Kidney tubule cell (primary cell): ENCODE data around the gene BASP1.

Experiments used
- DNase-seq: peaks from one replicate; pipeline ENCODE4 v3.0.0-alpha.2; 2018; ENCODE audit warnings: low spot score

Gene BASP1, protein sequence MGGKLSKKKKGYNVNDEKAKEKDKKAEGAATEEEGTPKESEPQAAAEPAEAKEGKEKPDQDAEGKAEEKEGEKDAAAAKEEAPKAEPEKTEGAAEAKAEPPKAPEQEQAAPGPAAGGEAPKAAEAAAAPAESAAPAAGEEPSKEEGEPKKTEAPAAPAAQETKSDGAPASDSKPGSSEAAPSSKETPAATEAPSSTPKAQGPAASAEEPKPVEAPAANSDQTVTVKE

GRCh38 chr5:17217493-17218352 lies at the start of gene BASP1:
BASP1 (plus strand) TSS chr5:17217631; CDS start chr5:17275217, 57,586 bp downstream.
- DNase-seq = peak; percentile 68

DNA sequence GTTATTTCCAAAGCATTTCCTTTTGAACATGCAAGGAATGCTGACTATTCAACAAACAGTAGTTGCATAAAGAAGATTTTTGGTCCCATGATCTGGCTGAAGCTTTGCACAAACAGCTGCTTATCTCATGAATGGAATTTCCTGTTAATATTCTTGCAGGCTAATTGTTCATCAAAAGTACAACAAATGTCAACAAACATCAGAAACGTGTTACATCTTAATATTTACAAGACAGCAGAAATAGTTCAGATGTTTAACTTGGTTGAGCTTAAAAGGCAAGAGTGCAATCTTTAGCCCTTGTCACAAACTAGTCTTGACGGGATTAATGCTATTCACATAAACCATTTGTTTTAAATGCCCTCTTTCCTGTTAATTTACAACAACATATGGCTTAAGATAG lies 47.9 kb upstream of the BASP1 start:
- DNase-seq = no peak

- DNase-seq = no peak
Observed at GRCh38 chr5:17172791-17173190, 44.6 kb upstream of the BASP1 start.

DNA sequence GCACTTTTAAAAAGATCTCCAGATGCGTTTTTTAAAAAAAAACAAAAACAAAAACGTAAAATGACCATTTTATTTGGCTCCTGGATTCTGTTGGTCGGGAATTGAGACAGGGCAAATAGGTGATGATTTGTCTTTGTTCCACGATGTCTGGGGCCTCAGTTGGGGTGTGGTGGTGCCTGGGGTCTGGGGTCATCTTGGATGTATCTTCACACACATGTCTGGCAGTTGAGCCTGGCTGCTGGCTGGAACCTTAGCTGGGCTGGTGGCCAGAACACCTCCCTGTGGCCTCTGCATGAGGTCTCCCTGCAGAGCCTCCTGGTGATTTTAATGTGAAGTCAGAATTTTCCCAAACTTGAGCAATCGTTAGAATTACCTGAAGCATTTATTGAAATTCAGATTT lies 42.5 kb upstream of the BASP1 start:
- no peak for DNase-seq

- DNase-seq = no peak
Observed at GRCh38 chr5:17177501-17178372, 39.7 kb upstream of the BASP1 start.

DNA sequence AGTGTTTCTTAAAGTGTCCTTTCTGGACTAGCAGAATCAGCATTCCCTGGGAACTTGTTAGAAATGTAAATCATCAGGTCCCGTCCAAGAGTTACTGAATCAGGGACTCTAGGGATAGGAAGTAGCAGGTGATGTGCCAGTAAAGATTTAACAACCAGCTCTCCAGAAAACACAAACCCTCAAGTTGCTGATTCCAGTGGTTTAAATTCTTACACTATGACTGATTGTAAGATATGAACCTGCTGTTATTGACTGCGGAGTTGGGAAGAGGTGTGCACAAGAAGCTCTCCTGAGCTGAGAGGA lies 39.1 kb upstream of the BASP1 start:
- DNase-seq = peak; percentile 34

- no peak for DNase-seq
Observed at GRCh38 chr5:17180330-17180843, 37.0 kb upstream of the BASP1 start.

GRCh38 chr5:17180864-17181723 lies 36.3 kb upstream of the BASP1 start:
- peak; percentile 98 for DNase-seq

- DNase-seq = peak; percentile 55
Observed at GRCh38 chr5:17182494-17182893, 34.9 kb upstream of the BASP1 start.

DNA sequence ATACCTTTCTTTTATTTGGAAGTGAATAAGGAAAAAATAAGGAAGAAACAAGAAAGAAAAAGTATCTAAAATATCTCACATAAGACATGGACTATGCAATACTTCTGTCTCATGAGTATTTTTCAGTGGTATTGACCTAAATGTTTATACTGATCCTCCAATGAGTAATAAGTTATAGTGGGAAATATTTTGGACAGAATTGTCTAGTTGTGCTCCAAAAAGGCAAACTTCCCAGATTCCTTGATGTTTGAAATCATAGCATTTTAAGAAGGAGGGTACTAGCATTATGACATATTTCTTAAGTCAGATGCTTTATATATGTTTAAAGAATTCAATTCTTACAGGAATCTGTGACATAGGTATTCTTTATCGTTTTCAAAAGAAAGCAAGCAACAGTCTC lies 34.5 kb upstream of the BASP1 start:
- no peak for DNase-seq

DNA sequence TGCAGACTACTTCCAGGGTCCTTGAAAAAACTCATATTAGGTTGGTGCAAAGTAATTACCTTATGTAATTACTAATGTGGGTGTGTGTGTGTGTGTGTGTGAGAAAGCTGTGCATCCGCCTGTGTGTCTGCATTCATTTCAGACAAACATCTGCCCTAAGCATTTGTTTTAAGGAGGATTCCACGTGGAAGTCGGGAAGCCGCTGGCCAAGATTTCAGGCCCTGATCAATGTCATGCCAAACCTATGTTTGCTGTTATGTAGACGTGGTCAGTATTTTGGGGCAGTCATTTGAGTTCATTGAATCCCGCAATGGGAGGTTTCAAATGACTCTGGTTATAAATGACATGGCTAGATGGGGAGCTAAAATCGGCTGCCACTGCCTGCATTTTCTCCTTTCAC lies 33.6 kb upstream of the BASP1 start:
- DNase-seq = no peak

- DNase-seq = no peak
Observed at GRCh38 chr5:17184588-17184987, 32.8 kb upstream of the BASP1 start.

- no peak for DNase-seq
Observed at GRCh38 chr5:17185349-17185748, 32.1 kb upstream of the BASP1 start.

DNA sequence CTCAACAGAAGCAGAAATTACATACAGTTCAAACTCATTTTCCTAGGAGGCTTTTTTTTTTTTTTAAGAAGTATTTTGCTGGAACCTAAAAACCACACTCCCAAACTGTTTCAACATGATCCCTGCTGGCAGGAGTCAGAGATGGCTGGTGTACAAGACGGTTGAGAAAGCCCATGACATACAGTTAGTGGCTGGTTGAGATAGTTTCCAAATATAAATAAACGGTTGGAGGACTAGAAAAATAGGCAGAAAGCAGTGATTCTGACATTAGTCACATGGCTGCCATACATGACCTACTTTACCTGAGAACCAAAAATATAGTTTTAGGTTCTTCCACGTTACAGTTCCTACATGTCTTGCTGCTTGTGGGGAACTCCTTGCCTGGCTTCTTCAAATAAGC lies 31.7 kb upstream of the BASP1 start:
- DNase-seq = no peak

DNA sequence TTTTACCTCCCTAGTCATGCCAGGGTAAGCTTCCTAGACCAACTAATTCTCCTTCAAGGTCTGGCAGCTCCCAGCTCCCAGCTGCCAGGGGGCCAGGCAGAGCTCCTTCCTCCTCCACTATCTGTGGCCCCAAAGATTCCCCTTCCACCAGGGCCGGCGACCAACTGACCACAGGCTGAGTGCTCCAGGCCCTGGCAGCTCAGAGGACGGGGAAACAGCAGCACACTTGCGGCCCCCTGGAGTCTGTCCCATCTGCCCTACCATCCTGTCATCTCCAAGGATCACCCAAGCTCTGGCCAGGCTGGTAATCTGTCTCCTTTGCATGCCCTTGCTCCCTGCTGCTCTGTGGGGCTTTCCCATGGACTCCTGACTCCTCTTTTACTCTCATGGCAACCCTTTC lies 31.2 kb upstream of the BASP1 start:
- DNase-seq = peak; percentile 26

DNA sequence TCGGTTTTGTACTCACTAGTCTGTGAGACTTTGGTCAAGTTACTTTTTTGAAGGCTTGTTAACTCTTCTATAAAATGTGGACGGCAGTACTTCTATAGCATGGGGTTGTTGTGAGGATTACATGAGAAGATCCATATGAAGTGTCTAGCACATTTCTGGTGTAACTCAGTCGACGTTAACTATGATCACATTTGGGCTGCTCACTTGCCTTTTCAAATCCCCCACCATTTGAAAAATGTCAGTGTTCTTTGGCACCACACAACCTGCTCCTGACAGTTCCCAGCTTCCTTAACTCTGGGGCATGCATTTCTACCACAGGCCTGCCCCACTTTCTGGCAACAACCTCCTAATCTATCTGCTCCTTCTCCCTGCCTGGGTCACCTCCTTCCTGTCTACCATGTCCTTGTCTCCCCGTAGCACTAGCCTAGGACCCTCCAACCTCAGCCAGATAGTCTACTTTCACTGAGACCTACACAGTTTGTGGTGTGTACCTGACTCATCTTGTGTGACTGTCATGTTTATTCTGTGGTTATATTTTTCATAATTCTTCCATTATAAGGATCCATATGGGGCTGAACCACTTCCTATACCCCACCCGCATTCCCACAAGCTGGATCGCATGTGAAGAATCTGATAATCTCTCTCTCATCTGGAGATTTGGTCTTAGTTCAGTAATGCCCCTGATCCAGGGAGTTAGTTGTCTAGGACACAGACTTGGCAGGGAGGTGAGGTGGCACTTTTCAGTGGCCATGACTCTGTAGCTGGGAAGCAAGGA lies 30.2 kb upstream of the BASP1 start:
- DNase-seq = peak; percentile 55

- DNase-seq = no peak
Observed at GRCh38 chr5:17187786-17188170, 29.7 kb upstream of the BASP1 start.

DNA sequence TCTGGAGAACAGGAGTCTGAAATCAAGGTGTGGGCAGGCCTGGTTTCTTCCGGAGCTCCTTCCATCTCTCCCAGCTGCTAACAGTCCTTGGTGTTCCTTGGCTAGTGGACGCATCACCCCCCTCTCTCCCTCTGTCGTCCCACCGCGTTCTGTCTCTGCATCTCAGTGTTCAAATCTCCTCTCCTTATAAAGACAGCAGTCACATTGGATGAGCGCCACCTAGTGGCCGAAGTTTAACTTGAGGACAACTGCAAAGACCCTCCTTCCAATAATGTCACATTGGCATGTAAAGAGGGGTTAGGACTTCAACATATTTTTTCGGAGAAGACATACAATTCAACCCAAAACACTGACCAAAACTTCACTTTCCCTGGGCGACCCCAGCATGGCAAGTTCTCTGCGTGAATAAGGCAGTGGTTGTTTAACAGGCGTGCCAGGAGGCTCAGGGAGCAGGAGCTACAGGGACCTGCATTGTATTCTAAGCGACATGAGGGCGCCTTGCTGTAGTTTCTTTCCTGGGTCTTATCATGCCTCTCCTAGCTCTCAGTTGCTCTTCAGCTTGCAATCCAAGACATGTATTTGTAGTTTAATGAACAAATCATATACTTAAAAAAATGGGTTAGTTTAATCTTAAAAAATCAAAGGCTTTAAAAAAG lies 27.9 kb upstream of the BASP1 start:
- DNase-seq = peak; percentile 76

- peak; percentile 70 for DNase-seq
Observed at GRCh38 chr5:17190242-17190778, 27.1 kb upstream of the BASP1 start.

DNA sequence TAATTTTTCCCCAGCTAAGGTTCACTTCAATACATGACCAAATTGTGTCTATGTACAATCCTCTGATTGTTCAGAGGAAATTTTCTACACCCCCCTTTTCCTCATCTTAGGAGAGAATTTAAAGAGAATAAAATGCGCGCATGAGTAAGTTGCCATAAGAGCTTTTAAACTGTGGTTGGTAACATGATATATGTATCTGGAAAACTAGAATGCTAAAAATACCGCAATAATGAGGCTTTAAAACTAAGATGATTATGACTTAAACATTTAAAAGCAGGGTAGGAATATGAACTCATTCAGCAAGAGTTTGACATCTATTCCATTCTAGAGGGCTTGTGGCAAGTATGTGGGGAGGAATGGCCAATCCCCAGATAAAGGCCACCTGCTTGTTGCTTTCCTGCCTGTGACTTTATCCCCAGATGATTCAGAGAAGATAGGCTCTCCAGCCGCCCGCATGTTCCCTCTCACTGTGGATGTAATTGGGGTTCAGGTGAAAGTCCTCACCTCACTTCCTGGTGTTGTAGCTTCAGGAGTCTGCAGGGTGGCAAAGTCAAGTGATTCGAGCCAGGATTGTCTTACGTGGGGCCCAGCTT lies 26.5 kb upstream of the BASP1 start:
- no peak for DNase-seq
